Panc1 (cell line): Measurements from ENCODE around the gene TMPRSS6.

ENCODE experiments used
- POLR2AphosphoS5 ChIP-seq: IDR thresholded peaks from 2 replicates; pipeline ENCODE4 v1.6.1; 2012; ENCODE audit warnings: mild to moderate bottlenecking, low read depth, low read length, moderate library complexity
- SIN3A ChIP-seq: IDR thresholded peaks from 2 replicates; pipeline ENCODE4 v1.6.1; 2012; ENCODE audit warnings: low read depth, mild to moderate bottlenecking, low read length, moderate library complexity, borderline replicate concordance; ENCODE audit not compliant: insufficient read depth
- TF ChIP-seq, protein P1 (sequence below), 2 experiments: IDR thresholded peaks; 2 replicates each; pipeline ENCODE4 v1.6.1; 2011 to 2012; ENCODE audit warnings: low read depth in 2 of 2, control low read depth in 1 of 2, low read length in 1 of 2, mild to moderate bottlenecking in 1 of 2, moderate library complexity in 1 of 2; ENCODE audit not compliant: insufficient read depth in 1 of 2
- TF ChIP-seq, protein P2 (sequence below): fragments of 450-650 bp; IDR thresholded peaks from 2 replicates; pipeline ENCODE4 v1.5.1; 2017; ENCODE audit warnings: mild to moderate bottlenecking

GRCh38 chr22:37070744-37071143, 38.8 kb downstream of the TMPRSS6 start:
- TF ChIP-seq, protein P1, sequence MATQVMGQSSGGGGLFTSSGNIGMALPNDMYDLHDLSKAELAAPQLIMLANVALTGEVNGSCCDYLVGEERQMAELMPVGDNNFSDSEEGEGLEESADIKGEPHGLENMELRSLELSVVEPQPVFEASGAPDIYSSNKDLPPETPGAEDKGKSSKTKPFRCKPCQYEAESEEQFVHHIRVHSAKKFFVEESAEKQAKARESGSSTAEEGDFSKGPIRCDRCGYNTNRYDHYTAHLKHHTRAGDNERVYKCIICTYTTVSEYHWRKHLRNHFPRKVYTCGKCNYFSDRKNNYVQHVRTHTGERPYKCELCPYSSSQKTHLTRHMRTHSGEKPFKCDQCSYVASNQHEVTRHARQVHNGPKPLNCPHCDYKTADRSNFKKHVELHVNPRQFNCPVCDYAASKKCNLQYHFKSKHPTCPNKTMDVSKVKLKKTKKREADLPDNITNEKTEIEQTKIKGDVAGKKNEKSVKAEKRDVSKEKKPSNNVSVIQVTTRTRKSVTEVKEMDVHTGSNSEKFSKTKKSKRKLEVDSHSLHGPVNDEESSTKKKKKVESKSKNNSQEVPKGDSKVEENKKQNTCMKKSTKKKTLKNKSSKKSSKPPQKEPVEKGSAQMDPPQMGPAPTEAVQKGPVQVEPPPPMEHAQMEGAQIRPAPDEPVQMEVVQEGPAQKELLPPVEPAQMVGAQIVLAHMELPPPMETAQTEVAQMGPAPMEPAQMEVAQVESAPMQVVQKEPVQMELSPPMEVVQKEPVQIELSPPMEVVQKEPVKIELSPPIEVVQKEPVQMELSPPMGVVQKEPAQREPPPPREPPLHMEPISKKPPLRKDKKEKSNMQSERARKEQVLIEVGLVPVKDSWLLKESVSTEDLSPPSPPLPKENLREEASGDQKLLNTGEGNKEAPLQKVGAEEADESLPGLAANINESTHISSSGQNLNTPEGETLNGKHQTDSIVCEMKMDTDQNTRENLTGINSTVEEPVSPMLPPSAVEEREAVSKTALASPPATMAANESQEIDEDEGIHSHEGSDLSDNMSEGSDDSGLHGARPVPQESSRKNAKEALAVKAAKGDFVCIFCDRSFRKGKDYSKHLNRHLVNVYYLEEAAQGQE (IDR thresholded peaks at IDR 0.05; ENCODE audit: insufficient read depth in 1 of 2, low read depth in 2 of 2, low read length in 1 of 2), result no peak
- TF ChIP-seq, protein P2, sequence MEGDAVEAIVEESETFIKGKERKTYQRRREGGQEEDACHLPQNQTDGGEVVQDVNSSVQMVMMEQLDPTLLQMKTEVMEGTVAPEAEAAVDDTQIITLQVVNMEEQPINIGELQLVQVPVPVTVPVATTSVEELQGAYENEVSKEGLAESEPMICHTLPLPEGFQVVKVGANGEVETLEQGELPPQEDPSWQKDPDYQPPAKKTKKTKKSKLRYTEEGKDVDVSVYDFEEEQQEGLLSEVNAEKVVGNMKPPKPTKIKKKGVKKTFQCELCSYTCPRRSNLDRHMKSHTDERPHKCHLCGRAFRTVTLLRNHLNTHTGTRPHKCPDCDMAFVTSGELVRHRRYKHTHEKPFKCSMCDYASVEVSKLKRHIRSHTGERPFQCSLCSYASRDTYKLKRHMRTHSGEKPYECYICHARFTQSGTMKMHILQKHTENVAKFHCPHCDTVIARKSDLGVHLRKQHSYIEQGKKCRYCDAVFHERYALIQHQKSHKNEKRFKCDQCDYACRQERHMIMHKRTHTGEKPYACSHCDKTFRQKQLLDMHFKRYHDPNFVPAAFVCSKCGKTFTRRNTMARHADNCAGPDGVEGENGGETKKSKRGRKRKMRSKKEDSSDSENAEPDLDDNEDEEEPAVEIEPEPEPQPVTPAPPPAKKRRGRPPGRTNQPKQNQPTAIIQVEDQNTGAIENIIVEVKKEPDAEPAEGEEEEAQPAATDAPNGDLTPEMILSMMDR, result no peak
- TF ChIP-seq SIN3A (no peak), POLR2AphosphoS5 (no peak)
